Ascending aorta (tissue), 2 donors: ENCODE results near the gene INO80. TPM values are rescaled to one million over a fixed set of nuclear protein-coding genes. Genes with fewer than 3 reads are reported as not detected.
A peak's percentile ranks its signal among the peaks of the same experiment; 100 is the strongest.

ENCODE experiments used
- DNase-seq, 2 donors: peaks; one replicate each; pipeline ENCODE4 v3.0.0-alpha.2; 2019; ENCODE audit warnings: low spot score in 2 of 2
- H3K27ac ChIP-seq, 2 donors: fragments of 200-600 bp; sonication (generic); one replicate each; pipeline ENCODE4 v1.5.1; 2016 to 2017; ENCODE audit warnings: mild to moderate bottlenecking in 1 of 2
- H3K27me3 ChIP-seq: fragments of 200-600 bp; sonication (generic); one replicate; pipeline ENCODE4 v1.5.1; 2017
- H3K36me3 ChIP-seq, 2 donors: fragments of 200-600 bp; sonication (generic); one replicate each; pipeline ENCODE4 v1.5.1; 2016
- H3K4me1 ChIP-seq, 2 donors: fragments of 200-600 bp; sonication (generic); one replicate each; pipeline ENCODE4 v1.5.1; 2016 to 2017; ENCODE audit warnings: mild to moderate bottlenecking in 1 of 2
- H3K4me3 ChIP-seq, 2 donors: fragments of 200-600 bp; sonication (generic); one replicate each; pipeline ENCODE4 v1.5.1; 2016 to 2017; ENCODE audit warnings: mild to moderate bottlenecking in 1 of 2
- H3K9me3 ChIP-seq, 2 donors: fragments of 200-600 bp; sonication (generic); one replicate each; pipeline ENCODE4 v1.5.1; 2016
- CTCF ChIP-seq, 3 experiments: fragments of 200-600 bp in 2 of 3; fragments of 450-650 bp in 1 of 3; sonication (generic) in 2 of 3; IDR thresholded peaks; one replicate each; pipeline ENCODE4 v1.5.1; 2016 to 2019; ENCODE audit warnings: antibody characterized with exemption in 3 of 3, mild to moderate bottlenecking in 1 of 3, moderate library complexity in 1 of 3
- intact Hi-C: fragments of 100-400 bp; cut with DNase I; formaldehyde crosslinking; loops from one replicate; pipeline ENCODE4 v1.15.1; 2023
- total RNA-seq: library from RNA; depleted of rRNA; stranded (reverse); fragments of >200 nt; gene quantifications from one replicate; pipeline ENCODE4 v1.1.0, GENCODE V29; 2016

Gene INO80
- total RNA-seq, 1 donor from 2014 or later = 57.8 TPM

GRCh38 chr15:40940296-40940801 lies 175.7 kb downstream of the INO80 start:
- H3K27me3 ChIP-seq = no peaks in the 10 kb centered on the region
- intact Hi-C loops = loop anchor here (2.0 to 5.0 kb wide), 3 partner anchors 82 to 292 kb away; partner anchors contain the start of genes CHP1, EXD1 and INO80

DNA sequence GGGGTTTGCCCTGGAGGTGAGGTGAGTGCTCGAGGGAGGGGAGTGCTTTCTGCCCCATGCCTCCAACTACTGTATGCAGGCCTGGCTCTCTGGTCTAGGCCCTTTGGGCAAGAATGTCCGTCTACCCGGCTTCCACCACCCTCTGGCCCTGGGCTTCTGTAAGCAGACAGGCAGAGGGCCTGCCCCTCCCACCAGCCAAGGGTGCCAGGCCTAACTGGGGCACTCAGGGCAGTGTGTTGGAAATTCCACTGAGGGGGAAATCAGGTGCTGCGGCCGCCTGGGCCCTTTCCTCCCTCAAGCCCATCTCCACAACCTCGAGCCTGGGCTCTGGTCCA lies 177.6 kb downstream of the INO80 start:
- Histone ChIP-seq H3K4me1 (peaks cover 0 to 17% of the 10 kb centered on the region in 2 donors), H3K9me3 (no peaks in the 10 kb centered on the region), H3K4me3 (no peak overlapping the region), H3K36me3 (no peaks in the 10 kb centered on the region), H3K27me3 (no peaks in the 10 kb centered on the region), H3K27ac (no peak overlapping the region)
- no peak for DNase-seq
- no peak for TF ChIP-seq CTCF (IDR thresholded peaks at IDR 0.05)
- intact Hi-C loops = no loop called here

More at GRCh38 chr15:40940296-40940801, 175.7 kb downstream of the INO80 start:
- H3K27ac ChIP-seq = peak overlapping the region; percentile 44 to 77
- no peak for DNase-seq
- no peaks in the 10 kb centered on the region for H3K9me3 ChIP-seq
- no peak for TF ChIP-seq CTCF (IDR thresholded peaks at IDR 0.05)
- H3K36me3 ChIP-seq = no peaks in the 10 kb centered on the region
- peak overlapping the region in 1 of 2 donors; percentile 29 for H3K4me3 ChIP-seq
- peaks cover 0 to 17% of the 10 kb centered on the region in 2 donors for H3K4me1 ChIP-seq

- H3K9me3 ChIP-seq = no peaks in the 10 kb centered on the region
- H3K27me3 ChIP-seq = no peaks in the 10 kb centered on the region
- H3K4me3 ChIP-seq = no peak overlapping the region
- no peak for TF ChIP-seq CTCF (IDR thresholded peaks at IDR 0.05)
- no peaks in the 10 kb centered on the region for H3K36me3 ChIP-seq
- no peak for DNase-seq
- no peak overlapping the region for H3K27ac ChIP-seq
- peaks cover 0 to 17% of the 10 kb centered on the region in 2 donors for H3K4me1 ChIP-seq
- intact Hi-C loops = no loop called here
Observed at GRCh38 chr15:40937762-40938535, 178.1 kb downstream of the INO80 start.

- Histone ChIP-seq H3K4me3 (no peak overlapping the region), H3K27me3 (no peaks in the 10 kb centered on the region), H3K4me1 (peaks cover 0 to 11% of the 10 kb centered on the region in 2 donors), H3K36me3 (no peaks in the 10 kb centered on the region), H3K9me3 (no peaks in the 10 kb centered on the region), H3K27ac (peak overlapping the region in 1 of 2 donors; percentile 3)
- TF ChIP-seq CTCF (IDR thresholded peaks at IDR 0.05) = no peak
- no peak for DNase-seq
- intact Hi-C loops = no loop called here
Observed at GRCh38 chr15:40936709-40937666, 179.1 kb downstream of the INO80 start.

- peak overlapping the region in 1 of 2 donors; percentile 3 for H3K27ac ChIP-seq
- no peaks in the 10 kb centered on the region for H3K9me3 ChIP-seq
- H3K36me3 ChIP-seq = no peaks in the 10 kb centered on the region
- H3K4me1 ChIP-seq = peaks cover 0 to 9% of the 10 kb centered on the region in 2 donors
- DNase-seq = no peak
- intact Hi-C loops = no loop called here
- no peak overlapping the region for H3K4me3 ChIP-seq
- peaks cover 3% of the 10 kb centered on the region for H3K27me3 ChIP-seq
- no peak for TF ChIP-seq CTCF (IDR thresholded peaks at IDR 0.05)
Observed at GRCh38 chr15:40936234-40936708, 179.8 kb downstream of the INO80 start.
